ENCODE results near the gene ASS1.

DNA sequence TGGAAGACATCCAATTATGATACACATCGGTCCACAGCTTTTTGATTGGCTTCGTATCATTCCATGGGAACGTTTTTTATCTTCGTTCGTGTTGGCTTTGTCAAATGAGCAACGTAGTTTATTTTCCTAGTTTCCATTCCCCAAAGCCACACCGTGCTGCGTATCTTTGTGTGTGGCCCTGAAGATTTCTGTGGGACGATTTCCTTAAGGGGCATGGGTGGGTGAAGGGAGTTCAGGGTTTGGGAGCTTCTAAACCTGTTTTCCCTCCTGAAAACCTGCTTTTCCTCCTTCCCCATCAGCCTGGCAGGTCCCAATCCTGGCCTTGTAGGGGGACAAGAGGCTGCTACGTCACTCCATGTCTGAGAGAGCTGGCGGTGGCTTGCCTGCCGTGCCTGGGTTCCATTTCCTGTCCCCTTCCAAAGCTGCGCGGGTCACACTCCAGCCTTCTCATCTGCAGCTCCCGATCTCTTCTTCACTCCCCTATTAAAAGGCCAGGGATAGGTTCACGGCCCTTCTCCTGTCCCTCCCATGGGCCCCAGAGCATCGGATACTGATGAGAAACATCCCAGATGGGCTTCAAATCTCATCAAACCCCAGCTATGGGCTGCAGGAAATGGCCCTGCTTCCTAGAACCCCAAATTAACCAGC is 23.5 kb upstream of the ASS1 start:
- no peak for TF ChIP-seq POLR2A (IDR thresholded peaks at IDR 0.05)
- TF ChIP-seq, protein P1, sequence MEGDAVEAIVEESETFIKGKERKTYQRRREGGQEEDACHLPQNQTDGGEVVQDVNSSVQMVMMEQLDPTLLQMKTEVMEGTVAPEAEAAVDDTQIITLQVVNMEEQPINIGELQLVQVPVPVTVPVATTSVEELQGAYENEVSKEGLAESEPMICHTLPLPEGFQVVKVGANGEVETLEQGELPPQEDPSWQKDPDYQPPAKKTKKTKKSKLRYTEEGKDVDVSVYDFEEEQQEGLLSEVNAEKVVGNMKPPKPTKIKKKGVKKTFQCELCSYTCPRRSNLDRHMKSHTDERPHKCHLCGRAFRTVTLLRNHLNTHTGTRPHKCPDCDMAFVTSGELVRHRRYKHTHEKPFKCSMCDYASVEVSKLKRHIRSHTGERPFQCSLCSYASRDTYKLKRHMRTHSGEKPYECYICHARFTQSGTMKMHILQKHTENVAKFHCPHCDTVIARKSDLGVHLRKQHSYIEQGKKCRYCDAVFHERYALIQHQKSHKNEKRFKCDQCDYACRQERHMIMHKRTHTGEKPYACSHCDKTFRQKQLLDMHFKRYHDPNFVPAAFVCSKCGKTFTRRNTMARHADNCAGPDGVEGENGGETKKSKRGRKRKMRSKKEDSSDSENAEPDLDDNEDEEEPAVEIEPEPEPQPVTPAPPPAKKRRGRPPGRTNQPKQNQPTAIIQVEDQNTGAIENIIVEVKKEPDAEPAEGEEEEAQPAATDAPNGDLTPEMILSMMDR (IDR thresholded peaks at IDR 0.05): no peak

All from thyroid gland (tissue), 4 donors.